Thyroid gland (tissue), 4 donors: Measurements from ENCODE around the gene NKX1-1. TPM values are rescaled to one million over a fixed set of nuclear protein-coding genes. Genes with fewer than 3 reads are reported as not detected.

Experiments used
- DNase-seq, 2 donors: peaks; one replicate each; pipeline ENCODE4 v3.0.0-alpha.2; 2019
- H3K27ac ChIP-seq, 3 donors: fragments of 200-600 bp; sonication (generic); 1 replicate in 2 of 3; 2 replicates in 1 of 3; pipeline ENCODE4 v1.5.1; 2016 to 2019; ENCODE audit warnings: mild to moderate bottlenecking in 1 of 3, moderate library complexity in 1 of 3
- H3K27me3 ChIP-seq: fragments of 200-600 bp; sonication (generic); one replicate; pipeline ENCODE4 v1.5.1; 2019
- H3K36me3 ChIP-seq, 2 donors: fragments of 200-600 bp; sonication (generic); one replicate each; pipeline ENCODE4 v1.5.1; 2016 to 2019
- H3K4me1 ChIP-seq, 2 donors: fragments of 200-600 bp; sonication (generic); one replicate each; pipeline ENCODE4 v1.5.1; 2017 to 2019
- H3K4me3 ChIP-seq, 3 donors: fragments of 200-600 bp; sonication (generic); replicated peaks in 1 of 3; 1 replicate in 2 of 3; 2 replicates in 1 of 3; pipeline ENCODE4 v1.5.1; 2016; ENCODE audit warnings: mild to moderate bottlenecking in 1 of 3
- H3K9me3 ChIP-seq: fragments of 200-600 bp; sonication (generic); one replicate; pipeline ENCODE4 v1.5.1; 2017
- POLR2A ChIP-seq, 2 donors: fragments of 450-650 bp; IDR thresholded peaks; one replicate each; pipeline ENCODE4 v1.6.1; 2017; ENCODE audit warnings: antibody characterized with exemption in 2 of 2, mild to moderate bottlenecking in 2 of 2, moderate library complexity in 1 of 2
- WGBS, 2 donors: methylation state at CpG; one replicate each; pipeline ENCODE4 v1.1.5; 2017; 5-methylcytosine and 5-hydroxymethylcytosine counted together
- intact Hi-C: fragments of 100-400 bp; cut with DNase I; formaldehyde crosslinking; loops from one replicate; pipeline ENCODE4 v1.15.1; 2023
- total RNA-seq, 4 donors: library from RNA; depleted of rRNA; stranded (reverse); fragments of >200 nt; gene quantifications; one replicate each; pipeline ENCODE4 v1.2.3, GENCODE V29; 2016
- TF ChIP-seq, protein P1 (sequence below), 6 experiments: fragments of 200-600 bp in 3 of 6; fragments of 450-650 bp in 3 of 6; sonication (generic) in 3 of 6; IDR thresholded peaks; one replicate each; pipeline ENCODE4 v1.5.1; 2016 to 2019; ENCODE audit warnings: antibody characterized with exemption in 6 of 6, mild to moderate bottlenecking in 2 of 6, inconsistent platforms in 1 of 6, moderate library complexity in 1 of 6

Gene NKX1-1
- total RNA-seq, 4 donors from 2014 or later, result not detected

DNA sequence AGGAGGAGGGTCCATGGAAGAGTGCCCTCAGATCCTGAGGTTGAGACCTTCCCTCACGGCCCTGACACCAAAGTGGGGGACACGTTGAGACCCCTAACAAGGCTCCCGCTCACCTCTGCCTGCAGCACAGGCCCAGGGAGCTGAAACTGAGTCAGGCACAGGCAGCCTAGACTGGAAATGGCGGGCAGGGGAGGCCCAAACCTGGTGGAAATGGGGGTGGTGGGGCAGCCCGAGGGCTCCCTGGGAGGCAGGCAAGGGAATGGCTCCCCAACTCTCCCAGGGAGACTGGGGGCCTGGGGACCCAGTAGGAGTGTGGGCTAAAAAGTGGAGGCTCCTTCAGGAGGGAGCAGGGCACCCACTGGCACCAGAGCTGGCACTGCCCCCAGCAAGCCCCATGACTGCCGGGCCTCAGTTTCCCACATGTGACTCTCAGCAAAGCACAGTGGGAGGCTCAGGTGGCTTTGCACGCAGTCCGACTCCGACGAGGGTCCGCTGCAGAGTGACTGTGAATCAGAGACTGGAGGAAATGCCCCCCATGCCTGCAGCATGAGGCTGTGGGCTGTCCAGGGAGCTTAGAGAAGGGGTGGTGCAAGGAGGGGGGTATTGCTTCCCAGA lies 5.9 kb downstream of the NKX1-1 start:
- DNase-seq, result peak in 1 of 2 donors; percentile 1
- peaks cover 34% of the 10 kb centered on the region for H3K27me3 ChIP-seq
- no peaks in the 10 kb centered on the region for H3K36me3 ChIP-seq
- H3K9me3 ChIP-seq, result no peaks in the 10 kb centered on the region
- no peak overlapping the region for H3K4me3 ChIP-seq
- H3K4me1 ChIP-seq, result peaks cover 0 to 10% of the 10 kb centered on the region in 2 donors
- 81 to 88% methylated on average over 1 to 10 of the region's 11 CpGs for WGBS, 2 donors
- intact Hi-C loops, result no loop called here
- no peak overlapping the region for H3K27ac ChIP-seq
- TF ChIP-seq, protein P1, sequence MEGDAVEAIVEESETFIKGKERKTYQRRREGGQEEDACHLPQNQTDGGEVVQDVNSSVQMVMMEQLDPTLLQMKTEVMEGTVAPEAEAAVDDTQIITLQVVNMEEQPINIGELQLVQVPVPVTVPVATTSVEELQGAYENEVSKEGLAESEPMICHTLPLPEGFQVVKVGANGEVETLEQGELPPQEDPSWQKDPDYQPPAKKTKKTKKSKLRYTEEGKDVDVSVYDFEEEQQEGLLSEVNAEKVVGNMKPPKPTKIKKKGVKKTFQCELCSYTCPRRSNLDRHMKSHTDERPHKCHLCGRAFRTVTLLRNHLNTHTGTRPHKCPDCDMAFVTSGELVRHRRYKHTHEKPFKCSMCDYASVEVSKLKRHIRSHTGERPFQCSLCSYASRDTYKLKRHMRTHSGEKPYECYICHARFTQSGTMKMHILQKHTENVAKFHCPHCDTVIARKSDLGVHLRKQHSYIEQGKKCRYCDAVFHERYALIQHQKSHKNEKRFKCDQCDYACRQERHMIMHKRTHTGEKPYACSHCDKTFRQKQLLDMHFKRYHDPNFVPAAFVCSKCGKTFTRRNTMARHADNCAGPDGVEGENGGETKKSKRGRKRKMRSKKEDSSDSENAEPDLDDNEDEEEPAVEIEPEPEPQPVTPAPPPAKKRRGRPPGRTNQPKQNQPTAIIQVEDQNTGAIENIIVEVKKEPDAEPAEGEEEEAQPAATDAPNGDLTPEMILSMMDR (IDR thresholded peaks at IDR 0.05), result no peak
- no peak for TF ChIP-seq POLR2A (IDR thresholded peaks at IDR 0.05)

DNA sequence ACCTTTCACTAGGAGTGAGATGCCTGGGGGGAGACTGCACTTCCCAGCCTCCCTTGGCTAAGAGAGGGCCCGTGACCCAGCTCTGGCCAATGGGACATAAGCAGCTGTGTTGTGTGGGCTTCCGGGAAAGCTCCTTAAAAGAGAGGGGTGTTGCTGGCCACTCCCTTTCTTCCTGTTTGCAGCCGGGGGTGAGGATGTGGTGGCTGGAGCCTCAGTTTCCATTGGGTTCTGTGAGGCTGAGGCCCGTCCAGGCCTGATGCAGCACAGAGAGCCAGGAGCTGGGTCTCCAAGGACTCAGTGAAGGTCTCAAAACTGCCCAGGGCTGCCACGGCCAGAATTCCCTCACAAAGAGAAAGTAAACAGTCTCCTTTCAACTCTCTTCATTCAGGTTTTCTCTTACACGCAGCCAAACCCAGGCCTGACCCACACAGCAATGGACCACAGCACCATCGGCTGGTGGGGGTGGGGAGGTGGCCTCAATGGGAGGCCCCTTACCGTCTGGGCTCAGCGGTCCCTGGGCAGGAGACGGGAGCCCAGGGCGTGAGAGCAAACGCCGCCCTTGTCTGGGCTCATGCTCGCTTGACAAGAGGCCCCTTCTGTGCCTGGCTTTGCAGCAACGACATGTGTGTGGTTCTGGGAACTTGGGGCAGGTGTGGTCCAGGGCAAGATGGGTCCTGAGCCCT lies 6.6 kb downstream of the NKX1-1 start:
- intact Hi-C loops, result no loop called here
- Histone ChIP-seq H3K9me3 (no peaks in the 10 kb centered on the region), H3K4me3 (no peak overlapping the region), H3K27me3 (peaks cover 29% of the 10 kb centered on the region), H3K36me3 (no peaks in the 10 kb centered on the region), H3K27ac (no peak overlapping the region), H3K4me1 (peaks cover 0 to 10% of the 10 kb centered on the region in 2 donors)
- DNase-seq, result peak in 1 of 2 donors; percentile 0
- 72 to 87% methylated on average over 7 to 10 of the region's 15 CpGs for WGBS, 2 donors
- no peak for TF ChIP-seq POLR2A (IDR thresholded peaks at IDR 0.05)
- TF ChIP-seq, protein P1 (IDR thresholded peaks at IDR 0.05), result no peak

DNA sequence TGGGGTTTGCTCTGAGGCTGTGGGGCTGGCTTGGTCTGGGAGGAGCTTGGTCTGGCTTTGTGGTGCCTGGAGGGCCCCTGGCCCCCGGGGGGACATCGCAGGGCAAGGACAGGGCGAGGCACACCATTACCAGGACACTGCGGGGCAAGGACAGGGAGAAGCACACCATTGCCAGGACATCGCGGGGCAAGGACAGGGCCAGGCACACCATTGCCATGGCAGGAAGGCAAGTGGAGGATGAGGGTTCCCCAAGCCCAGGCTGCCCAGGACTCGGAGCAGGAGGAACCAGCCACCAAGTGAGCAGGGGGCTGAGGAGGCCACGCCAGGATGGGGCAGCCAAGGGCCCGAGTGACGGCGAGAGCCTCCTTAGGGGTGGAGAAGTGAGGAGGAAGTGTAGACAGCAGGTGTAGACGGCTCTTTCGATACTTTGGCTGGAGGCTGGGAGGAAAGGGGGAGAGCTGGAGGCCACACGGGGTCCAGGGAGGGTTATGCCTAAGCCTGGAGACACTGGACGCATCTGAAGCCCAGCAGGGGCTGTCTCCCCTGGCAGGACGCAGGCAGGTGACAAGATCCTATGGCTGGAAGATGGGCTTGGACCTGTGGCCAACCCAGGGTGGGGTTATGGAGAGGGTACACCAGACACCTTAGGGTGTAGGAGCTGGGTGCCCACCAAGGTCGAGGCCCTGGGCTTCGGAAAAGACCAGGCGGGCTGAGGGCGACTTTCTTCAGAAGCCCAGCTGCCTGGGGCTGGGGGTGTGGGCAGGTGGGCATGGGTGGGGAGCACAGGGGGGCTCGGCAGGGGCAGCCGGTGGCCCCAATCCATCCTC lies 7.3 kb downstream of the NKX1-1 start:
- 97 to 99% methylated on average over 18 to 22 of the region's 22 CpGs for WGBS, 2 donors

DNA sequence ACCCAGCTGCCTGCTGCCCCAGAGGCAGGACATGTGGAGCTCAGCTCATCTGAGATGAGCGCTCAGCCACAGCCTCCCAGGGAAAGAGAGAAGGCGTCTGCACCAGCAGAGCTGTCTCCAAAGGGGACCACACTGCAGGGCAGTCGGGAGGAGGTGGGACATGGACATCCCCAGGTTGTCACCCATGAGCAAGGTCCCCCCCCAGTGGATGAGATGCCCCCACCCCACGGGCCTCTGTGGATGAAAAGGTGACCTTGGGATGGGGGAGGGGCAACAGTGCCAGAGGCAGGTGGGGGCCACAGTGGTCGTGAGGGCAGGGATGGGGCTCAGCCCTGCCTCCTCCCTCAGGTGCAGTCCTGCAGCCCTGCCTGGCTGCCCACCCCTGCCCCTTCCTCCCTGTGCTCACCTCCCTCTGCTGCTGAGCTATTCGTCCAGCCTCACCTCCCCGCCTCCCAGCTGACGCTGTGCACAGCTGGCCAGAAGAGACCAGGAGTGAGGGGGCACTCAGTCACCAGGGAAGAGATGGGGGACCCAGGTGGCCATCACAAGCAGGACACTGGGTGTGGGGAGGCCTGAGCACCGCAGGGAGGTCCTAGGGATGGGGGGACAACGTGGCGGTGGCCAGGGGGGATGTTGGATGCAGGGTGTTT lies 9.3 kb downstream of the NKX1-1 start:
- intact Hi-C loops, result no loop called here

More for the DNA sequence above, 7.3 kb downstream of the NKX1-1 start:
- Histone ChIP-seq H3K4me1 (peaks cover 0 to 8% of the 10 kb centered on the region in 2 donors), H3K27ac (no peak overlapping the region), H3K36me3 (no peaks in the 10 kb centered on the region), H3K4me3 (no peak overlapping the region), H3K9me3 (no peaks in the 10 kb centered on the region), H3K27me3 (peaks cover 21% of the 10 kb centered on the region)
- intact Hi-C loops, result no loop called here
- peak in 1 of 2 donors; percentile 1 for DNase-seq
- TF ChIP-seq, protein P1 (IDR thresholded peaks at IDR 0.05), result no peak
- no peak for TF ChIP-seq POLR2A (IDR thresholded peaks at IDR 0.05)

More for the DNA sequence above, 9.3 kb downstream of the NKX1-1 start:
- Histone ChIP-seq H3K27me3 (peaks cover 6% of the 10 kb centered on the region), H3K4me3 (no peak overlapping the region), H3K9me3 (no peaks in the 10 kb centered on the region), H3K4me1 (no peaks in the 10 kb centered on the region), H3K36me3 (peaks cover 0 to 7% of the 10 kb centered on the region in 2 donors), H3K27ac (no peak overlapping the region)
- DNase-seq, result no peak
- TF ChIP-seq, protein P1 (IDR thresholded peaks at IDR 0.05), result no peak
- no peak for TF ChIP-seq POLR2A (IDR thresholded peaks at IDR 0.05)
- 98 to 100% methylated on average over 6 to 9 of the region's 11 CpGs for WGBS, 2 donors
